ENCODE measurements around the gene ARL4D.

ARL4D gene

DNA sequence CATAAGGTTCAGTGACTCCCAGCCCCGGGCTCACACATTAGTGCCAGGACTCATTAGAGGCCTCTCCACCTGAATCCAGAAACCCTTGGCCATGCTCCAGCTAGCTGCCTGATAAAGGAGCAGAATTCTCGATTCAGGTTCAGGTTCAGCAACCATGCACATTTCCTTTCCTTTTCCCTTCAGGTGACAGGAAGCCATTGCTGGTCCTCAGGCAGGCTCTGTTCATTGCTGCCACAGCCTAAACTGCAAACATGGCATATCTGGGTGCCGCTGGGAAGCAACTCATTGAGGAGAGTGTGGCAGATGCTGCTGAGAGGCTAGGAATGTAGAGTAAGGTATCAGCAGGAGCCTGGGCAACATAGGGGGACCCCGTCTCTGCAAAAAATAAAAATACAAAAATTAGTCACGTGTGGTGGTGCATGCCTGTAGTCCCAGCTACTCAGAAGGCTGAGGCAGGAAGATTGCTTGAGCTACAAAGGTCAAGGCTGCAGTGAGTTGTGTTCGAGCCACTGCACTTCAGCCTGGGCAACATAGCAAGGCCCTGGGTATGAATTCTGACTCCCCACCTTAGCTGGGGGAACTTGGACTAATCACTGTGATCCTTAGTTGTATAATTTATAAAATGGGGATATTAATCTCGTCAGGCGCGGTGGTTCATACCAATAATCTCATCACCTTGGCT is 28.7 kb downstream of the ARL4D start:
- DNase-seq (ENCODE audit: low read depth), result no peak

DNA sequence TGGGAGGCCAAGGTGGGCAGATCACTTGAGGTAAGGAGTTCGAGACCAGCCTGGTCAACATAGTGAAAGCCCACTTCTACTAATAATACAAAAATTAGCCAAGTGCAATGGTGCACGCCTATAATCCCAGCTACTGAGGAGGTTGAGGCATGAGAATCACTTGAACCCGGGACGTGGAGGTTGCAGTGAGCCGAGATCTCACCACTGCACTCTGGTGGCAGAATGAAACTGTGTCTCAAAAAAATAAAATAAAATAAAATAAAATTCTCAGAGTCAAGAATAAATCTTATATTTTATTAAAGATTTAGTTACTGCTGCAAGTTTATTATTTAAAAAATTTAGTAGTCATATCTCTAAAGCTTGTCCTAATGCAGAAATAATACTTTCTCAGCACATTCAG is 29.7 kb downstream of the ARL4D start:
- no peak for DNase-seq (ENCODE audit: low read depth)

GRCh38 chr17:43430936-43431713 is 32.3 kb downstream of the ARL4D start:
- DNase-seq (ENCODE audit: low read depth), result no peak

DNA sequence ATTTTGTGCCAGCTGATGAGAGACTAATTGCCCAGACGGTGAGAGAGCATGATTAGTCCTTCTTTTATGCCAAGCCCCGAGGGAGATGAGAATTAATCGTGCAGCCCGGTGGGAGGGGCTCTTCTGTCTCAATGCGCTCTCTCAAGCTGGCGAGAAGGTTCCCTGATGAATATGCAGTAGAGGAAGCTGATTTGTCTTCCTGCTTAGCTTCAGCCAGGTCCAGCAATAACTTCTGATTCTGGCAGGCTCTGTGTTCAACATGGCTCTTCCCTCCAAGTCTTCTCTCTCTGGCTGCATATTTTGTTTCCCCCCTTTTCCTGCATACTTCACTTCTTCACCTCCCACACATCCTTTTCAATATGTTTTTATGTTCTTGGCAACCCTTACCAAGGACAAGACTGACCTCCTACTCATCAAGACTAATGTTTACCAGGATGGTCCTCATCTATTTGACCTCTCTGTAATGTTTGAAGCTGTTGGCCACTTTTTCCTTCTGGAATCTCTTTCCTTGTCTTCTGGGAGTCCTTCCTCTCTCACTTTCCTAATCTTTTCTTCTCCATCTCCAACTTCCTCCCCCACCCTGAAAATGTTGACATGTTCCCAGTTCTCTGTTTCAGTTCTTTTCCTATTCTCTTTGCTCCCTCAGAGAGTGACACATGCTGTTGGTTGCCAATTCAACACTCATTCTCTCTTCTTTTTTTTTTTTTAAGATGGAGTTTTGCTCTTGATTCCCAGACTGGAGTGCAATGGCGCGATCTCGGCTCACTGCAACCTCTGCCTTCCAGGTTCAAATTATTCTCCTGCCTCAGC is 33.1 kb downstream of the ARL4D start:
- DNase-seq (ENCODE audit: low read depth), result no peak

- no peak for DNase-seq (ENCODE audit: low read depth)
Measured at GRCh38 chr17:43434902-43435319, 36.1 kb downstream of the ARL4D start.

DNA sequence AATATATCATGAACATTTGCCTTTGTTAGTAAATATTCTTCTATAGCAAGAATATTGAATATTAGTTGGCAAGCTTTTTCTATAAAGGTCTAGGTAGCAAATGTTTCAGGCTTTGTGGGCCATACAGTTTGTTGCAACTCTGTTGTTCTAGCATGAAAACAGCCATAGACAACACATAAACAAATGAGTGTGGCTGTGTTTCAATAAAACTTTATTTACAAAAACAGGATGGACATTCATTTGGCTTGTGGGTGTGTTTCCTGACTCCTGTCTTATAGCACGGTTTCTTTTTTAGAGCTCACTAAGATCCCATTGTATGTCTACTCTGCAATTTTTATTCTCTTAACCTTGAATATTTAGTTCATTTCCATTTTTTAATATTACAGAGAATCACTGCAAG is 39.0 kb downstream of the ARL4D start:
- no peak for DNase-seq (ENCODE audit: low read depth)

- no peak for DNase-seq (ENCODE audit: low read depth)
Measured at GRCh38 chr17:43438626-43439025, 39.8 kb downstream of the ARL4D start.

GRCh38 chr17:43439041-43439440 is 40.2 kb downstream of the ARL4D start:
- no peak for DNase-seq (ENCODE audit: low read depth)

DNA sequence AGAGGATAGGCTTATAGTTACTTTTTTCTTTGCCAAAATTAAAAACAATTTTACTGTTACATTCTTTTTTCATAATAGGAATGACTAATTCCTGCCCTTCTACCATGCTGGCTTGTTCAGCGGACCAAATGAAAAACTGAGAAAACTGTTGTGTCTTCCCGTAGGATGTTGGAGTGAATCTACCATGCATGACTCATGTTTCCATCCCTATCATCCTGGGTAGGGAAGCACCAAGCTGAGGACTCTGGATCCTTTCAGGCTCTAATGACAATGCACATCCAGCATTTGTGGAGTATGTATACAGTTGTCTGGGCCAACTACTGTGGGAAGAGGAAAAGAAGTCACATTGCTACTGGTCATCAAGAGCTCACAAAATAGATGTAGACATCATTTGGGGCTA is 43.9 kb downstream of the ARL4D start:
- no peak for DNase-seq (ENCODE audit: low read depth)

- DNase-seq (ENCODE audit: low read depth), result no peak
Measured at GRCh38 chr17:43443381-43443780, 44.6 kb downstream of the ARL4D start.

DNA sequence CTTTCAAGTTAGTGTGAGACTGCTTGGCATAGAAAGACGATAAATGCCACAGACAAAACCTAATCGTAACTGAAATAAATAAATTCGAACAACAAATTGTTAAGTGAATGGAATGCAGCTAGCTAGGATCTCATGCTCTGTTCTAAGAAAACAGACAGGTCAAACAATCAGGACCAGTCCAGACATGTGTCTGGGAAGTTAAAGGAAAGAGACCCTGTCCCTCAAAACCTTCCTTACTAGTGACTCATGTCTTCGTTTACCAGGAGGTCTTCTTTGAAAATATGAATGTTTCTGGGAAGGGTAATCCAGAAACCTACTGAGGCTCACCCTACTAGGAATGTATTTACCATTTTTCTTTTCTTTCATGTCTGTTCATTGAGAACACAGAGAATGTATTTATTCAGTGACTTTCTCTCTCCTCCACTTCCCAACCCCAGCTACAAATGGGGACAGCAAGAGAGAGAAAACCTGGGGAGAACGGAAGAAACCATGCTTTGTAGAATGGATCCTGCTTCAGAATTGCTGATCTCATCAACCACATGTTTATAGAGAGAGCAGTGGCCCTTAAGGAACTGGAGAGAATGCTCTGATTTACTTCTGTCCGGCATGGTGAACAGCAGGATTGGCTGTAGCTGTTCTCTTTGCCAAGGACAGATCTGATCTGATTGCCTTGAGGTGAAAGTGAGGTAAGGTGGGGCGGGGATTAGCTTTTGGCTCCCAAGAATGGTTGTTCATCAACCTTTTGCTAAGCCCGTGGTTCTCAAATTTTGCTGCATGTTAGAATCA is 45.6 kb downstream of the ARL4D start:
- peak; percentile 59 for DNase-seq (ENCODE audit: low read depth)

DNA sequence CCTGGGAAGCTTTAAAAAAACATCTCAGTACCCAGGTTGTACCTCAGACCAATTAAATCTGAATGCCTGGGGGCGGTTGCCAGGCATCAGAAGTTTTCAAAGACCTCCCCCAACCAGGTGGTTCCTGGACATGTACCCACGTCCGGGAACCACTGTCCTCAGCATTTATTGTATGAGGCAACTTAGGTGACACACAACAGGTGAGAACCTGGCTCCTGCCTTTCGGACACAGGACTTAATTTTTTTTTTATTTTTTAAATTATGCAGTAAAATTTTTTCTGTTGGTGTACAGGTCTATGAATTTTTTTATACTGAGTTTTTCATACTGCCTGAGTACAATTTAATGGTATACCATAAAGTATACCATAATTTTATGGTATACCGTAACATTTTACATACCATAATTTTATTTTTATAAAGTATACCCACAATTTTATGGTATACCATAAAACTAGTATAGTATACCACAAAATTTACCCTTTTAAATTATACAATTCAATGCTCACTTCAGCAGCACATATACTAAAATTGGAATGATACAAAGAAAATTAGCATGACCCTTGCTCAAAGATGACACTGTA is 46.3 kb downstream of the ARL4D start:
- DNase-seq (ENCODE audit: low read depth), result no peak

GRCh38 chr17:43446773-43447172 is 48.0 kb downstream of the ARL4D start:
- no peak for DNase-seq (ENCODE audit: low read depth)

GRCh38 chr17:43448720-43449469 is 50.1 kb downstream of the ARL4D start:
- DNase-seq (ENCODE audit: low read depth), result no peak

GRCh38 chr17:43449470-43450248 is 50.9 kb downstream of the ARL4D start:
- DNase-seq (ENCODE audit: low read depth), result no peak

Measured in non-pigmented ciliary epithelial cell (primary cell).